Stomach smooth muscle (tissue), 2 donors: Measurements from ENCODE around the gene COL23A1.

Experiments used
- H3K27ac ChIP-seq: one replicate; pipeline ENCODE4 v1.7.0; 2013; ENCODE audit warnings: mild to moderate bottlenecking, low read length, inconsistent platforms
- H3K27me3 ChIP-seq, 2 donors: one replicate each; pipeline ENCODE4 v1.7.0; 2013; ENCODE audit warnings: low read length in 2 of 2; ENCODE audit not compliant: insufficient read depth in 2 of 2, control insufficient read depth in 1 of 2
- H3K36me3 ChIP-seq, 2 donors: one replicate each; pipeline ENCODE4 v1.7.0; 2013; ENCODE audit warnings: low read length in 2 of 2; ENCODE audit not compliant: control insufficient read depth in 2 of 2, insufficient read depth in 2 of 2
- H3K4me1 ChIP-seq: one replicate; pipeline ENCODE4 v1.7.0; 2013; ENCODE audit warnings: low read length; ENCODE audit not compliant: control insufficient read depth, insufficient read depth
- H3K4me3 ChIP-seq, 2 donors: one replicate each; pipeline ENCODE4 v1.7.0; 2013; ENCODE audit warnings: low read length in 2 of 2
- H3K9ac ChIP-seq, 2 donors: one replicate each; pipeline ENCODE4 v1.7.0; 2013; ENCODE audit warnings: low read length in 2 of 2, mild to moderate bottlenecking in 1 of 2
- H3K9me3 ChIP-seq, 2 donors: one replicate each; pipeline ENCODE4 v1.7.0; 2013; ENCODE audit warnings: low read length in 2 of 2; ENCODE audit not compliant: control insufficient read depth in 2 of 2
- donor health status: healthy.
- donor health status: Pancreatic carcinoma.

COL23A1 gene

DNA sequence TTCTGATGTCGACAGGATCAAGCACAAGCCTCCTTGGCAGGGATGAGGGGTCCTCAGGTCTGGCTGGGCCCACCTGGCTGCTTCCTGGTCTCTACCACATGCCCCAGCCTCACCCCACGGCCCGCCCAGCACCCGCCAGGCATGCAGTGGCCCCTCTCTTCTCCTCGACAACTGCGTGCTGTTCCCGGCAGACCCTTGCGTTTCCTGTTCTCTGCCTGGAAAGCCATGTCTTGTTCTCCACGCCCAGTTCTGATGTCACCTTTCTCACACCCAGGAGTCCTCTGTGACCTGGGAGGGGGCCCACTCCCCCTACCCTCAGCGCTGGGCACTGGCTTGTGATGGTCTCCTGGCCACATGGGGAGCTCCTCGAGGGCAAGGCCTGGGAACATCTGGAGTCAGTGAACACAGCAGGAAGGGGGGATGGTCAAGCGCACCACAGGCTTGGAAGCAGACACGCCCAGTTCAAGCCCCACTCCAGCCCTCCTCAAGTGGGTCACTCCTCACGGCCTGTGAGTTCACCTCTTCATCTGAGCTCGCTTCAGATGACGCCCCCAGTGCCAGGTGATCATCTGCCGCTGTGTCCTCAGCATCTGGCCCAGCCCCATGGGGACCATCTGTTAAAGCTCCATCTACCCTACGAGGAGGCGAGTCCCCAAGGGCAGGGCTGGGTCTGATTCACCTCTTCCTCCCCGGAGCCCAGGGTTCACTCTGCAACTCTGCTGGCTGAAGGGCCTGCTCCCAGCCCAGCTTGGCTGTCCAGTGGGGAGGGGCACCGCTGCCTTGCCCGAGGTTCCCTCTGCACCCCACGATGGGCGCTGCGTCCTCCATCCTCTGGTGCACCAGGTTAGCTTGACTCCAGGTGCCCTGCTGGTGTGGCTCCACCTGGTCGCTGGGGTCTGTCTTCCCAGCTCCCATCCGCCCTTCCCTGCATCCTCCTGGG, 224.4 kb downstream of the COL23A1 start:
- Histone ChIP-seq H3K27ac (no peak overlapping the region), H3K9ac (no peak overlapping the region), H3K27me3 (peaks cover 0 to 3% of the 10 kb centered on the region in 2 donors), H3K9me3 (no peaks in the 10 kb centered on the region), H3K36me3 (no peaks in the 10 kb centered on the region), H3K4me3 (no peak overlapping the region), H3K4me1 (no peaks in the 10 kb centered on the region)

DNA sequence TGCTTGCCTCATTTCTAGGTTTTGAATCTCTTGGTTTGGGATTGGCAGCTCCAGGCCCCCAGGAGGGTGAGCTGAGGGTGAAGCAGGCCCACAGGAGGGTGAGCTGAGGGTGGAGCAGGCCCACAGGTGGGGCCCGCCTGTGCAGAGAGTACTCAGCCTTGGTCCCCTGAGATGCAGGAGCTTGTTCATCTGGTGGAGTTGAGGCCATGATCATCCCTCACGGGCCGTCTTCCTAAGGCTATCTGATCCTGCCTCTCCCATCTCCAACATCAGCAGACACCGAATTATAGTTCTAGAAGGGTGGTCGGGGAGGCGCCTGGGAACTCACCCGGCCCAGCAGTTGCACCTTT, 225.9 kb downstream of the COL23A1 start:
- Histone ChIP-seq H3K9me3 (no peaks in the 10 kb centered on the region), H3K27me3 (peaks cover 0 to 3% of the 10 kb centered on the region in 2 donors), H3K36me3 (no peaks in the 10 kb centered on the region), H3K9ac (no peak overlapping the region), H3K27ac (no peak overlapping the region), H3K4me1 (no peaks in the 10 kb centered on the region), H3K4me3 (no peak overlapping the region)

DNA sequence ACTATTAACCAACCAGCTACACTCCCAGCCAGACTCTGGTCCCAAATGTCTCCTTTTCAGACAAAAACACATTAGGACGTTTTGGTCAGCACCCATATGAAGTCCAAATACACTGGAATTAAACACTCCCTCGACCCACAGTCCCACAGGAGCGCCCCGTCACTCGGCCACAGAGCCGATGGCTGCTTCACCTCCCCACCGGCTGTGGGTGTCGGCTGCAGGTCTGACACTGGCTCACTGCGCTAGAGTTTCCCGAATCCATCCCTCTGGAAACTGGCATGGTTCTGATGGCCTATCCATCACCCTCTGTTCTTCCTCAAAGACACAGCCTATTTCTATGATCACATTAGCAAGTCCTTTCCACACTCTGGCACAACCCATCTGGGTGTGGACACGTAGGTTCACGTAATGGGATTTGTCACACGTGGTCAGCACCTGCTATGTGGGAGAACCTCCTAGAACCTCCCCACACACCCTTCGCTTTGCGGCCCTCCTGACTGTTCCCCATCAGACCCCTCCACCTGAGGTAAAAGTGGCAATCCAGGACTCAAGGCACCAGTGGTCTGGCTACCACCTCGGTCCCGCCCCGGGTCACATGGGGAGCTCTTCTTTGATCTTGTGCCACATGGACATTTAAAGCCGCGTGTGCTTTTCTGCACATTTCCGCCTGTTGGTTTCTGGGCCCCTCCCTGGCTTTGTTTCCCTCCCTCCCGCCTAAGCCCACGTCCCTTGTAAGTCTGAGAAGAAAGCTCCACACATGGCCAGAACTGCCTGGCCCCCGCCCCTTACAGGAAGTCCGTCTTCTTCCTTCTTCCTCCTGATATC, 226.5 kb downstream of the COL23A1 start:
- Histone ChIP-seq H3K27me3 (peaks cover 0 to 3% of the 10 kb centered on the region in 2 donors), H3K9me3 (no peaks in the 10 kb centered on the region), H3K4me1 (no peaks in the 10 kb centered on the region), H3K36me3 (no peaks in the 10 kb centered on the region), H3K27ac (no peak overlapping the region), H3K9ac (no peak overlapping the region), H3K4me3 (no peak overlapping the region)

DNA sequence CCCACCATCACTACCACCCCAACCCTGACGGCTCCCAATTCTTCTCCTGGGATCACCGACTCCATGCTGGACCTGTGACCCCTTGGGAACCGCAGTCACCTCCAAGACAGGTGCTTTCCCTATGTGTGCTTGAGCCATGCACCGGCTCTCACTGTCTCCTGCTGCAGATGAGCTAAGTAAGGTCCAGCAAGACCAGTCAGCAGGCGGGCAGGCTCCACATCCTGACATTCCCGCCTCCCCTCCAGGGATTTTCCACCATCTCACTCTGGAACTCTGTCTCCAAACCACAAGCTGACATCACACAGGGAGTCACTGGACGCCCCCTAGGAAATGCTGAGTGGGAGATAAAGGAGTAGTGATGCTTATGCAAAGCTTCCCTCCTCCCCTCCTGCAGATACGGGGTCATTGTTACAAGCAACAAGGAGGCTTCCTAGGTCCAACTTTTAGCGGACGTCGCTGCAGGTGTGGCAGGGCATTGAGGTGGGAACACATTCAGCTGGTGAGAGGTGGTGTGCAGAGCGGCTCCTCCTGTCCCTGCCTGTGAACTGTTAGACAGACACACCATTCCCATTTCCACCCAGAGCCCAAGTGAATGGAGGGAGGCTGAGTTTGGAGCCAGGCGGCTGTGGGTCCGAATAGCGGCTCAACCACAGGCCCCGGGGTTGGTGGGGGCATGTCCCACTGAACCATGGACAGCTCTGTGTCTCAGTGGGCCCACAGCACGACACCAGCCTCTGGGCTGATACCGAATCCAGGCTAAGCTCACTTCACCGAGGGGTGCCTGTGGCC, 228.3 kb downstream of the COL23A1 start:
- peaks cover 0 to 1% of the 10 kb centered on the region in 2 donors for H3K27me3 ChIP-seq
- no peaks in the 10 kb centered on the region for H3K9me3 ChIP-seq
- H3K4me1 ChIP-seq = peaks cover under 1% of the 10 kb centered on the region
- H3K36me3 ChIP-seq = no peaks in the 10 kb centered on the region
- H3K9ac ChIP-seq = no peak overlapping the region
- no peak overlapping the region for H3K27ac ChIP-seq
- no peak overlapping the region for H3K4me3 ChIP-seq

DNA sequence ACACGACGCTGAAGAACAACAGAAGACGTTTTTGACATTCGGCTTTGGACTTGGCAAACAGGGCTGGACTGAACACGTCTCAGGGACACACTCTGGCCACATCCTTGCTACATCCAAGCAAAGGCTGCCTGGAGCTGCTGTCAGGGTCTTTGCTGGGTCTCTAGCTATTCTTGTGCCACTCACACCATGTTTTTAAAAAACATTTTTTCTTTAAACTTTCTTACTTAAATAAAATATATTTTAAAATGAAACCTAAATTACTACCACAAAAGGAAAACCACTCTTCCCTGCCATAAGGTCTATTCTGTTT, 229.3 kb downstream of the COL23A1 start:
- Histone ChIP-seq H3K27me3 (peaks cover 0 to 5% of the 10 kb centered on the region in 2 donors), H3K4me3 (no peak overlapping the region), H3K36me3 (no peaks in the 10 kb centered on the region), H3K9me3 (no peaks in the 10 kb centered on the region), H3K9ac (no peak overlapping the region), H3K4me1 (peaks cover 9% of the 10 kb centered on the region), H3K27ac (no peak overlapping the region)

DNA sequence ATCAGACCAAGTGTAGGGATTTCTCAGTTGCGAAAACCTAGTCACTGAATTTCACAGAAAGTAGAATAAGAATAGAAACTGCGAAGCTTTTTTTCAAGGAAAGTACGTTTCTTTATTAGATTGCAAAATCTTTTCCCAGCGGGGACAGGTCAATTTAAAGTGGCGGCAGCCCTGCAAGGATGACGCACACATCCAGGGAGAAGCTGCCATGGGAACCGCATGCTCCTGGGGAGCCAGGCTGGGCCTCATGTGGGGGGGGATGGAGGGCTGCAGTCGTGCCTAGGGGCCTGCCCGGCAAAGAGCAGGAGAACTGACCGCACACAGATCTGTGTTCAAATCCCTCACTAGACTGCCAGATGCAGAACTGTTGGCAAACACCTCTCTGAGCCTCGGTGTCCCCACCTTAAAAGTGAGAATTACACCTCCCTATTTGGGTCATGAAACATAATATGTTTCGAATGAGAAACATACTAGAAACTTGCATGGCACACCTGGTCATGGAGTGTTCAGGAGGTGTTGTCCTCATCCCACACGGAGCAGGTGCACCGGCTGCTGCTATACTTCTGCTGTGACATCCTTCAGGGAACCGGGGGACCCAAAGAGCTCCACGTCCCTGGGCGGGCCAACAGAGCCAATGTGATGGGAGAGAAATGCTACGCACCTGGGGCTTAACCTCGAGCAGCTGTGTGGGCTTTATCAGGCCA, 229.8 kb downstream of the COL23A1 start:
- Histone ChIP-seq H3K4me3 (no peak overlapping the region), H3K4me1 (peaks cover 9% of the 10 kb centered on the region), H3K9me3 (no peaks in the 10 kb centered on the region), H3K27me3 (peaks cover 0 to 8% of the 10 kb centered on the region in 2 donors), H3K36me3 (no peaks in the 10 kb centered on the region), H3K27ac (no peak overlapping the region), H3K9ac (no peak overlapping the region)

DNA sequence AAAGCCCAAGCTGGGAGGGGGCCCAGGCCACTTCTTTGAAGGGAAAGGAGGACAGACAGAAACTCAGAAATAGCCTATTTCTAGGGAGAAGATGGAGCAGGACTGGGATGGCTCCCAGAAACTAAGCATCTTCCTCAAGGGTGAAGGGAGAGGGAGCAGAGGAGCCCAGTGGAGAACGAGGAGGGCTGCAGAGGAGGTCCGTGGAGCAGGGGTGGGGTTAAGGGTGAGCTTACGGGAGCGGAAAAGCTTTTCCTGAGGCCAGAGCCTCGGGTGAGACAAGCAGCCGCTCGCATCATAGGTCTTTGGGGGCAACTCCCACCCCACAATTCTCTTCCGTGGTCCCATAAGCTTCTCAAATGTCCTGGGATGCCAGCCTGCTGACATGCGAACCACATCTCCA, 230.5 kb downstream of the COL23A1 start:
- no peaks in the 10 kb centered on the region for H3K9me3 ChIP-seq
- H3K27me3 ChIP-seq = peaks cover 0 to 8% of the 10 kb centered on the region in 2 donors
- no peak overlapping the region for H3K4me3 ChIP-seq
- H3K36me3 ChIP-seq = no peaks in the 10 kb centered on the region
- H3K4me1 ChIP-seq = peaks cover 9% of the 10 kb centered on the region
- no peak overlapping the region for H3K9ac ChIP-seq
- H3K27ac ChIP-seq = no peak overlapping the region

DNA sequence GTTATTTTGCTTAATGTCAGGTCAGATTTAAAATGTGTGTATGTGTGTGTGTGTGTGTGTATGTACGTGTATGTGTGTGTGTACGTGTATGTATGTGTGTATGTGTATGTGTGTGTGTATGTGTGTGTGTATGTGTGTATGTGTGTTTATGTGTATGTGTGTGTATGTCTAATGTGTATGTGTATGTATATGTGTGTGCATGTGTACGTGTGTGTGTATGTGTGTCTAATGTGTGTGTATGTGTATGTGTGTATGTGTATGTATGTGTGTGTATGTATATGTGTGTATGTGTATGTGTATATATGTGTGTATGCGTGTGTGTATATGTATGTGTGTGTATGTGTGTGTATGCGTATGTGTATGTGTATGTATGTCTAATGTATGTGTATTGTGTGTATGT, 232.5 kb downstream of the COL23A1 start:
- Histone ChIP-seq H3K9ac (no peak overlapping the region), H3K9me3 (no peaks in the 10 kb centered on the region), H3K27ac (no peak overlapping the region), H3K4me1 (peaks cover 9% of the 10 kb centered on the region), H3K4me3 (no peak overlapping the region), H3K27me3 (peaks cover 0 to 8% of the 10 kb centered on the region in 2 donors), H3K36me3 (no peaks in the 10 kb centered on the region)

DNA sequence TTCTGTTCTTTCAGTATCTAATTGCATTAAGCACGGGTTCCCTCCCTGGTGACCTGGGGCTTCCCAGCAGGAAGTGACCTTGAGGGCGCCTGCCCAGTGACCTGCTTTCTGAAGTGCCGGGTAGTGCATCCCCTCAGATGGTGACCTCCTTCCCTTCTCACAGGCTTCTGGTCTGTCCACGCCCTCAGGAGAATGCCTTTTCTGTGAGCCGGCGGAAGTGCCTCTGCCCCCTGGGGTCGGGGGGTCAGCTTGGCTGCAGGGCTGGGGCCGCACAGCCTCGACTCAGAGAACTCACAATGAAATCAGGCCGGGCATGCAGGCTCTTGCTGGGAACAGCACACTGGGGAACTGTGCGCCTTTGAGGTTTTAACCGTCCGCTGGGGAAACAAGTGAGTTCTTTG, 233.1 kb downstream of the COL23A1 start:
- peaks cover 9% of the 10 kb centered on the region for H3K4me1 ChIP-seq
- no peak overlapping the region for H3K27ac ChIP-seq
- H3K9me3 ChIP-seq = no peaks in the 10 kb centered on the region
- H3K4me3 ChIP-seq = peak overlapping the region in 1 of 2 donors; percentile 29
- H3K27me3 ChIP-seq = peaks cover 0 to 8% of the 10 kb centered on the region in 2 donors
- no peak overlapping the region for H3K9ac ChIP-seq
- no peaks in the 10 kb centered on the region for H3K36me3 ChIP-seq

DNA sequence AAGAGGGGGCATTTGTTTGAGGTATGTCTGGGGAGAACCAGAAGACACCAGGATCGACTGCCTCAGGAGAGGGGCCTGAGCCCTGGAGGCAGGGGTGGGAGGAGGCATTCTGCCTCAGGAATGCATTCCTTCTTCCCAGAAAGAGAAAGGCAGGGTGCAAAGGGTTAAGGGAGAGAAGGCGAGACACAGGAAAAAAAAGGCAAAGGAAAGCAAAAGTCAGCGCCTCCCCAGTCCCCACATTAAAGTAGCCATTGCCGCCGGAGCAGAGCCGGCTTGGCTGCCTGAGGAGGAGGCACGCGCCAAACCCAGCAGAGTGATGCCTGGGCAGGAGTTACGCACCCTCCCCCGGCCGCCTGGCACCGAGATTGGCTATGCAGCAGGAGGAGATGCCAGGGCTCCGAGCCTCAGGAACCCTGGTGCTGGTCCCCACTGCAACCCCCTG, 233.7 kb downstream of the COL23A1 start:
- H3K27me3 ChIP-seq = peaks cover 0 to 8% of the 10 kb centered on the region in 2 donors
- no peak overlapping the region for H3K27ac ChIP-seq
- H3K4me3 ChIP-seq = peak overlapping the region in 1 of 2 donors; percentile 29
- H3K4me1 ChIP-seq = peaks cover 9% of the 10 kb centered on the region
- no peaks in the 10 kb centered on the region for H3K9me3 ChIP-seq
- no peaks in the 10 kb centered on the region for H3K36me3 ChIP-seq
- H3K9ac ChIP-seq = no peak overlapping the region
